GDM1 (cell line): Measurements from ENCODE around the gene TM4SF18.

Experiments used
- DNase-seq: peaks from one replicate; lab custom pipeline; 2025; lab: John Stamatoyannopoulos, UW

Gene TM4SF18

DNA sequence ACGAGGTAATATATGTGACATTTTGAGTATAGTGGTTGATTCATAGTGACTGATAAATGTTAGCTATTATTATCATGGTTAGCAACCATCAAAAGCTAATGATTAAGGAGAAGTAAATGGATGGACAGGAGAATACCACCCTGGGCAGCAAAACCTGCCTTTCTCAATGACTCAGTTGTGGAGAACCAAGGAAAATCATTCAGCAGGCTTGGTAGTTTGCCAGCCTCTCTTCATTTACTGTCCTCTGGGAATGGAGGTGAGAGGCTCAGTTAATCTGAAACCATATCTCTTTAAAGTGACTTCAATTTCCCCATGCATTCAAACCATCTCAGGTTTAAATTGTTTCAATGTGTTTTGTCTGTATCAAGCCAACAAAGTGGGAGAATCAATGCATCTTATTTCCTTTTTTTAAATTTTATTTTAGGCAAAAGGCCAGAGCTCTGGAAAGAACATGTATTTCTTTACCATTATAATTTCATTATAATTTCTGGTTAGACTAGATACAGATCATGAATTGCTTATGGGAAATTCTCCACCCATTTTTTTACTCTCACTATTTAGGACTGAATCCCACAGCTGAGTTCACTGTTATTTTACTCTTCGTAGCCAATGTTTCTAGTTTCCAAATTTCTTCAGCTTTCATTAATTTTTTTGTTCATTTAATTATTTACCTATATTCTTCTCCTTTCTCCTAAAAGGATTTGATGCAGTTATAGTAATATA is 2.7 kb downstream of the TM4SF18 start:
- no peak for DNase-seq

DNA sequence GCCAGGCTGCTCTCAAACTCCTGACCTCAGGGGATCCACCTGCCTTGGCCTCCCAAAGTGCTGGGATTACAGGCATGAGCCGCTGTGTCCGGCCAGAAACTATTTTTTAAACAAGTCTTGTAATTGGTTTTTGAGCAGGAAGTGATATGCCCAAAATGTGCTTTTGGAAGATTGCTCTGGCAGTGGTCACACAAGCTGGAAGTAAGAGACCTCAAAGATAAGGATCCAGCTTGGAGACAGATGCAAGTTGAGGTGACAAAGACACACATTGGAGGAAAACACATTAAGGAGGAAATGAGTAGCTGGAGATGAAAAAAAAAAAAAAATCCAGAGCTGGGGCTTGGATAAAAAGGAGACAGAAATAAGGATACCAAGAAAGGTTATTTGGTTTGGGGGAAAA is 6.3 kb downstream of the TM4SF18 start:
- DNase-seq: no peak

DNA sequence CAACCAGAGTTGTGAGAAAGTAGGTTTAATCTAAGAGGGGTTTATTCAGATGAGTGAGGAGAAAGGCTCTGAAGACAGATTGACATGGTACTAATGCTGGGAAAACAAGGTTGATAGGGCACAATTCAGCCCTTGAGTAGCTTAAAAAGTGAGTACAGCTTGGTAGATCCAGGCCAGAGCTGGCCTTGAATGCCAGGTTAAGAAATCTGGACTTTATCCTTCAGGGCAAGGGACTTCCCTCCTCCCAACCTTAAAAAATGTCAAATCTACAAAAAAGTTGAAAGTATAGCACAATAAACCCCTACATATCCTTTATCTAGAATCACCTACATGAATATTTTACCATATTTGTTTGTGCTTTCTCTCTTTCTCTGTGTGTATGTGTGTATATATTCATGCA is 7.9 kb downstream of the TM4SF18 start:
- DNase-seq: no peak

DNA sequence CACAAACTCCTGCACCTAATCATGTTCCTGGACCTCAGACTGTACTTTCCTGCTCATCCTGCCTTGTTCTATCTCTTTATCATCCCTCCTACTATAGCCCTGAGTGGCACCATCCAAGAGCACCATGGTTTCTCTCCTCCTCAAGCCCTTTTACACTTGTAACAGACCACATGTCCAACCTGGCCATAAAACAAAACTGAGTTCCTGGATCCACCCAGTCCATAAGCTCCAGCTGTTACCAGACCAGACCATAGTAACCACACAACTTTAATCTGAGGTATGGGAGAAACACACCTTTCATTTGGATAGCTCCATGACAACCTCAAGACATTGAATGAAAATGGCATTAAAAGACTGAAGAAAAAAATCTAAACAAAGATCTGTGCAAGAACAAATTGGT is 9.1 kb downstream of the TM4SF18 start:
- DNase-seq: no peak

DNA sequence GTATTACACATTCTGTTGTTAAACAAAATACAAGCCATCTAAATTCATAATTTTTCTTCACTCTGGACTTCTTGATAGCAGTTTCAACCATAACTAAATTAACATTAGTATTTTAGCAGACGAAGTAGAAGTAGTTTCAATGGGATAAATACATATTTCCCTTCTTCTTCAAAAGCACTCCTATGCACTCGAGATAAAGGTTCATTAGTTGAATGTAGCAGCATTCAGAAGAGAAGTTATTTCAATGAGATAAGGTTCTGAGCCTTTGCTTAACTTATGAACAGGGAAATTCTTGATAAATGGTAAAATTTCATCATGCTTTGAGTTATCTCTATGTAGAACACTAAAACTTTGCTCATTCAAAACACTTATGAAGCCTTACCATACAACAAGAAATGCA is 11.8 kb downstream of the TM4SF18 start:
- no peak for DNase-seq

DNA sequence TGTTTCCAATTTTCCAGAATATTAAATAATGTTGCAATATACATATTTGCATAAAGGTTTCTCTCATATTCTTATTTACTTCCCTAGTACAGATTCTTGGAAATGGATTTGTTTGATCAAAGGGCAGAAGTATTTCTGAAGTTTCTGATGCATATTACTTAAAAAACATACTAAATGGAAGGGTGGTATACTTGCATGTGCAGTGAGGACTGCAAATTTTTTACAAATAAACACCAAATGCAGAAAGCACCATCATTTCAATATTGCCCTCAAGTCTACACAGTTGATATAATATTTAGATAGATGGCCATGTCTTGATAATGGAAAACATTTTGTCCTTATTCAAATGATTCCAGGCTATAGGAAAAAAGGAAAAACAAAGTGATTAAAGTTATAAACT is 12.3 kb downstream of the TM4SF18 start:
- DNase-seq: no peak

DNA sequence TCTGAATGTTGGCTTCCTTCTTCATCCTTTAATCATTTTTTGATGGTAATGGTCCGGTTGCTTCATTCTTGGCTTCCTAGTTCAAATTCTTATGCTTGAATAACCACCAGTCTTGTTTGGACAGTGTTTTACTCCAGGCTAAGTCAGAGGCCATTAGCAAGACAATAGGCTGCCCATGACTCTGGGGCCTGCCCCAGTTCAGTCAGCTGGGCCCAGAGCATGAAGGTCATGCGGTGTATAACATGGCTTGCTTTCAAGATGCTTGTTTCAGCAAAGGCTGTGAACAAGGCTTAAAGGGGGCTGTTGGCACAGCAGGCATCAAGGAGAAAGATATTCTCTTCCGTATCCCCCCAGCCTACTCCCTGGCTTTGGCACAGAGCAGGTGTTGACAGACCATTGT is 13.7 kb downstream of the TM4SF18 start:
- DNase-seq: no peak

DNA sequence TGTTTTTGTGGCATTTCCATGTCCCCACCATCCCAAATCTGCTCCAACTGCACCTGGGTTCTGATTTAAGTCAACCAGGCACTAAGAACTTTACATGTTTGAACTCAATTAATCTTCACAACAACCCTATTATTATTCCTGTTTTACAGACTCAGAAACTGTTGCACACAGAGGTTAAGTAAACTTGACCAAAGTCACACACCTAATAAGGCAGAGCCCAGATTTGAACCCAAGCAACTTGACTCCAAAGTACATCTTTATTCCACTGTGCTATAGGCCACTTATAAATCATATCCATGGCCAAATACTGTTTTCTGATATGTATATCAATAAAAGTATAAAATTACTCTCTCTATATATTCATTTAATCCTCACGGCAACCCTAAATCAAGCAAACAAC is 16.4 kb downstream of the TM4SF18 start:
- no peak for DNase-seq

DNA sequence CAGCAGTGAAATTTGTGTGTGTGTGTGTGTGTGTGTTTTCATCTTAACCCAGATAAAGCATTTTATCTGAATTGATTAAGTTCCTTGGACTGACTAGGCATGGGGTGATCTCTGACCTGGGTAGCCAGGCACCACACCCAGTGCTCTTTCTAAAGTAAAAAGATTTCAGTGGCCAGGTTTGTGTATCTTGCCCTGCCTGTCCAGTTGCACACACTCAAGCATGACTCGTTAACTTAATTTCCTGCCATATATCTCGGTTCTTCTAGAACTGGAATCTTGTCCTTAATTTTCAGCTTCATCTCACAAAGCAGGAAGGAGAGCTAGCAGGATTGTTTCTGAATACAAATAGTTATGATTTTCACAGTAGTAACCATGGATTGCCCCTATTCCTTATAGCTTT is 17.0 kb downstream of the TM4SF18 start:
- DNase-seq: no peak

DNA sequence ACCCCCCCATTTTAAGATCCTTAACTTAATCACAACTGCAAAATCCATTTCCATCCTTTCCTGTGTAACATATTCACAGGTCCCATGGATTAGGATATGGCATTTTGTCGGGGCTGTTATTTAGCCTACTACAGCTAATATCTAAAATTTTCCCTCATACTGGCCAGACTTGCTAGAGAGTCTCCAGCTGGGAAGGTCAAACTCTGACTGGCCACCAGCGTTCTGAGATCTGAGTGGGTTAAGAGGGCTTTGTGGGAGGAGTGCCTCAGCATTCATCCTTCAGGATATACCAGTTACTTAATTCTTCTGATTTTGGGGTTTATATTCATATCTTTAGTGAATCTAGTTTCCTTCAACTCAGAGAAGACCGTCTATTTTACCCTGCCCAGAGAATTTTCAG is 17.7 kb downstream of the TM4SF18 start:
- DNase-seq: no peak

DNA sequence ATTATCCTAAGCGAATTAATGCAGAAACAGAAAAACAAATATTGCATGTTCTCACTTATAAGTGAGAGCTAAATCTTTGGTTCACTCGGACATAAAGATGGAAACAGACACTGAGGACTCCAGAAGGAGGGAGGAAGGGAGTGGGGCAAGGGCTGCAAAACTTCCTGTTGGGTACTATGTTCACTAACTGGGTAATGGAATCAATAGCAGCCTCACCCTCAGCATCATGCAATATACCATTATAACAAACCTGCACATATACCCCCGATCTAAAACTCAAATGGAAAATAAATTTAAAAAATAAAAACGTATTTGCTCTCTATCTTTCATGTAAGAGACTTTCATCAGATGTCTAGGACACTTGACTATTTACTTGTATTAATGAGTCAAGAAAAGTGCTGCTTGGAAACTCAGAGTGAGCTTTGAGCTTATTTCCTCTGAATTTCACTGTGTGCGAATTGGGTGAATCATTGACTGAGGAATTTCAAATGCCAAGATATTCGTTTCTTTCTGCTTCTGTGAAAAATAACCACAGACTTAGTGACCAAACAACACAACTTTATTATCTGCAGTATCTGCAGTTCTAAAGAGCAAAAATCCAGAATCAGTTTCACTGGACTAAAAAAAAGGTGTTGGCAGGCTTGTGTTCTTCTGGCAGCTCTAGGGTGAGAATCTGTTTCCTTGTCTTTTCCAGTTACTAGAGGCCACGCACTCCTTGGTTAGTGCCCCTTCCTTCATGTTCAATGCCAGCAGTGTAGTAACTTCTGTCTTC is 18.4 kb downstream of the TM4SF18 start:
- no peak for DNase-seq

DNA sequence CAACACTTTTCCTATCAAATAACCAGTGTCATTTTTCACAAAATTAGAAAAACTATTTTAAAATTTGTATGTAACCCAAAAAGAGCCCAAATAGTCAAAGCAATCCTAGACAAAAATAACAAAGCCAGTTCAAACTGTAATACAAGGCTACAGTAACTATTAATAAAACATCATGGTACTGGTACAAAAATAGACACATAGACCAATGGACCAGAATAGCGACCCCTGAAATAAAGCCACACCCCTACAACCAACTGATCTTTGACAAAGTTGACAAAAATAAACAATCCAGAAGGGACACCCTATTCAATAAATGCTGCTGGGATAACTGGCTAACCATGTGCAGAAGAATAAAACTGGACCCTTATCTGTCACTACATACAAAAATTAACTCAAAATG is 19.9 kb downstream of the TM4SF18 start:
- no peak for DNase-seq

DNA sequence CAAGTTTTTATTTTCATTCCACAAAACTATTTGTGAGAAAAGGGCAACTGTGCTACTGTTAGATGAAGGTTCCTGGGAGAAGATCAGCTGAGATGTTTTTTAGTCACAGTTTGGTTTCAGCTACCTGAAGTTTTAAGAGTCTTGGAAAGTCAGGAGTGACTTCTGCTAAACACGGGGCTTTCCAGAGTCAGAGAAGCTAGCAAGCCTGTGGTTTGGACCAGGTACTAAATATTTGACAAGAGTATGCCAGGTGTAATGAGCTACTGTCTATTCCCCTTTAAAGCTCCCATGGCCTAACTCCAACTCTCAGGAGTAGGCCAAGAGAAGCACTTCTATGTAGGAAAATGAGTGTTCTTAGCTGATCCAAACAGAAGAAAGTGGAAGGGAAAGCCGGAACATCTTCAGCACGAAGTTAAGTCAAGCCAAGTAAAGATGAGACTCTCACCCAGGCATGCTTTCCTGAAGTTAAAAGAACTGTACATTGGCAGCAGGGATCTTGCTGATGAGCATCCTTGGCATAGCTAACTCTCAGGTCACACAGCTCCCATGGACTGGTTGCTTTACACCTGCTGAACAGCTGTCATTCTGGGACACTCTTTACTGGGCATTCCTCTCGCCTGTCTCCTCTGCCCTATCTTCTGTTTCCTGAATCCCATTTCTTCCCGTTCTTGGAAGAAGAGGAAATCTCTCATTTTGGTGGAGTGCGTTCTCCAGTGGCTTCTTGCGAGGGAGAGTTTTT is 22.5 kb downstream of the TM4SF18 start:
- DNase-seq: no peak

DNA sequence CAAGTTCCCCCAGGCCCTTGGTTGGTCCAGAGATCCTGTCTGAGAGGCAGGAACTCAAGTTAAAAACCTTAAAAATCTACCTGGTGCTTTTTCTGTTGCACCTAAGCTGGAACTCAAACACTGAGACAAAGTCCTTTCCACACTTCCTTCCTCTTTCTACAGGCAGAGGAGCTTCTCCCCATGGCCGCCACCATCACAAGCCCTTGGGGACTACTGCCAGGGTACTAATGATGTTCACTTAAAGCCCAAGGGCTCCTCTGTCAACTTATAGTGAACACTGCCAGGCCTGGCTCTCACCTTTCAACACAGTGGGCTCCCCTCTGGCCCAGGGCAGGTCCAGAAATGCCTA is 26.0 kb downstream of the TM4SF18 start:
- DNase-seq: no peak

DNA sequence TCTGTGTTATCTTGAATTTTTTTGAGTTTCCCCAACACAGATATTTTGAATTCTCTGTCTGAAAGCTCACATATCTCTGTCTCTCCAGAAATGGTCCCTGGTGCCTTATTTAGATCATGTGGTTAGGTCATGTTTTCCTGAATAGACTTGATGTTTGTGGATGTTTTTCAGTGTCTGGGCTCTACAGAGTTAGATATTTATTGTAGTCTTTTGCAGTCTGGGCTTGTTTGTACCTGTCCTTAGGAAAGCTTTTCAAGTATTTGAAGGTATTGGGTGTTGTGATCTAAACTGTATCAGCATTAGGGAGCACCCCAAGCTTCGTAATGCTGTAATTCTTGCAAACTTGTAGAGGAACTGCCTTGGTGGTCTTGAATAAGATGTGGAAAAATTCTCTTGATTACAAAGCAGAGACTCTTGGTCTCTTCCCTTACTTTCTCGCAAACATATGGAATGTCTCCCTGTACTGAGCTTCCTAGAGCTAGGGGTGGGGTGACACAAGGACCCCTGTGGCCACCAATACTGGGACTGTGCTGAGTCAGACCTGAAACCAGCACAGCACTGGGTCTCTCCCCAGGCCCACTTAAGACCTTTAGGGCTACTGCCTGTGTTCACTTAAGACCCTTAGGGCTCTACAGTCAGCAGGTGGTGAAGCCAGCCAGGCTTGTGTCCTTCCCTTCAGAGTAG is 26.5 kb downstream of the TM4SF18 start:
- no peak for DNase-seq

DNA sequence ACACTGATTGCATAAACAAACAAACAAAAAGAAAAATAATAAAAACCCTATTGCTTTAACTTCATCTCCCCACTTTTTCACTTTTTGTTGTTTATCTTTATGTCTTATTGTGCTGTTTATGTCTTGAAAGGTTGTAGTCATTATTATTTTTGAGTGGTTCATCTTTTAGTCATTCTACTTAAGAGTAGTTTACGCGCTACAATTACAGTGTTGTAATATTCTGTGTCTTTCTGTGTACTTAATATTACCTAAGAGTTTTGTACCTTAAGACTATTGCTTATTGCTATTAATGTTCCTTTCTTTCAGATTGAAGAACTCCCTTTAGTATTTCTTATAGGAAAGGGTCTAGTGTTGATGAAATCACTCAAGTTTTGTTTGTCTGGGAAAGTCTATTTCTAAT is 28.1 kb downstream of the TM4SF18 start:
- DNase-seq: no peak

DNA sequence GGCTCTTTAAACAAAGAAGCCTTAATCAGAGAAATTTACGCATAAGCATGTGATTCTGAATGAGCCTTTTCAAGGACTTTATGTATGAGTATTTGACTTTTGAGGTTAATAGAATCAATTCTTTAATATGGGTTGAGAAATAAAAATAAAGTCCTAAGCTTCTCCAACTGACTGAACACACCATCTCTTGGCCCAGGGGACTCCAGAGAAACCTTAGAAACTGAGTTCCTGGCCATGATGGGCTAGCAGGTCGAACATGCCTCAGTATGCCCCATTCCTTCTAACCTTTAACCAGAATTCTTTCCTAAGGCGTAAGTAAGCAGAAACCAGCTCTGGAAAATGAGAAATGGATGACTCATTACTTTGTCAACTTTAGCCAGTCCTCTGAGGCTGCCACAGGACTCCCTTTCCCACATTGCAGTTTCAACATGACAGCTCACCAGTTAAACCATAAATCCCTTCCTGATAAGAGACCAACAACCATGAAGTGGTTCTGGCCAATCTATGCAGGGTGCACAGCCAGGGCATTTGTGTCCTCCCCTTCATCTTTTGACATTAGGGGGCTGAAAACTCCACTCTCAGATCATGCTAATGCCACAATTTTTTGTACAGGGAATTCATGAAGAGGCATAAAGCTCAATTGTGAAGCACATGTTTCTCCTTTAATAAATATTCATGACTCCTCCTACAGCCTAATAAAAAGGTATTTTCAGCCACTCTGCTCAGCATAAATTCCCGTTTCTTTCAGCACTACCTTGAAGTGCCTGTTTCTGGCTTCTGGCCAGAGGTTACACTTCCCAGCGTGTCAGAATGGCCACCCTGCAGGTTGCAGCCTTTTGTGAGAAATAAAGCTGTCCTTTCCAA is 33.3 kb downstream of the TM4SF18 start:
- peak; percentile 49 for DNase-seq

DNA sequence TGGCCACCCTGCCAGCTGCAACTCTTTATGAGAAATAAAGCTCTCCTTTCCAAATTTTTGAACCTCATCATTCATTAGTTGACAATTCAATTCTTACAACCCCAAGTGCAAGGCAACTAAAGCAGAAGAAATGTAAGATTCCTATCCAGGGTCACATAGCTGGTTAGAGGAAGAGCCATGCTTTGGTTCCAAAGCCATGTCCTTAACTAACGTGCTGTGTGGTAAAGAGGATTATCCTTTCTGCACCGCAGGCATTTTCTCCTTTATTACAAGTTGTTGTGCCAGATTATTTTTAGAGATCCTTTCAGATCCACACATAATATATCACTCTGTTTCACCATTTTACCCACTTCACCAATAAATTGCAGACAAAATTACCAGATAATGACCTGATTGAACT is 36.5 kb downstream of the TM4SF18 start:
- DNase-seq: no peak

DNA sequence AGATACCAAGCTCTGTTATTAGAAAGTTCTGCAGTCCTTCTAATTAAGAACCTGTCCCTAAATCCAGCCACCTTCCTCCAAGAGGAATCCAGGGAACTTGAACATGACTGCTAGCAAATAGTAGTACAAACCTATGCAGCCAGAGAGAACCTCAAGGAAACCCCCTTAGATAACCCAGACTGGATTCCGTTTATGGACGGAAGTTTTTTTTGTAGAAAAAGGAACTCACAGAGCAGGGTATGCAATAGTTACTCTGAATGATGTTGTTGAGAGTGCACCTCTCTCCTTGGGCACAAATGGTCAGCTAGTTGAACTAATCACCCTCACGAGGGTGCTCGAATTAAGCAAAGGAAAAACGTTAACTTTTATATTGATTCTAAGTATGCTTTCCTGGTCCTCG is 40.8 kb downstream of the TM4SF18 start:
- no peak for DNase-seq

DNA sequence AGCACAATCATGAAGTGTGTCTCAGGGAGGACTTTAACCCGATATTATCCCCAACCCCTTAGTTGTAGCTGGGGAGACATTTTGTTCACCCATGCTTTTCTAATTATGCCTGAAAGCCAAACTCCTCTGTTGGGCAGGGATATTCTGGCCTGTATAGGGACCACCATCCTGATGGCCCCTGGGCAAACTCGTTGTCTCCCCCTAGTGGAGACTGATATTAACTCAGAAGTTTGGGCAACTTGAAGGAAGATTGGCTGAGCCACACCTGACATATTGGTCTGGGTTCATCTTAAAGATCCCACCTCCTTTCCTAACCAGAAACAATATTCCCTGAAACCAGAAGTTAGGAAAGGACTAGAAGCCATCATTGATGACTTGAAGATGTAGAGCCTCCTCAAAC is 42.3 kb downstream of the TM4SF18 start:
- DNase-seq: no peak

DNA sequence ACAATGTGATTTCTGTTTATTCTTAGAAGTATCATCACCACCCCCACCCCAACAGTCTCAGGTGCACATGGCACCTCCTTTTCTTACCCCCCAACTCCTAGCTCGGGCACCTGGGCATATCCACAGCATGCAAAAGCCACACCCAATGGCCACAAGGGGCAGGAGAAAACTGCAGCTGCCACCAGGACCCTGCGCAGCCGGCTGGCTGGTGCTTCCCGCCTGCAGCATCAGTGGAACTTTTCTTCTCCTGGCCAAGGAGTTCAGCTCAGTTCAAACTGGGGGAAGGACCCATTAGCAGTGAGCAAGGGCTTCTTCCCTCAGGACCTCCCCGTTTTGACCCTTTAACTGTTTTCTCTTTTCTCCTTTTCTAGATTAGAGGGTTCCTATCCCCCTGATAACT is 44.8 kb downstream of the TM4SF18 start:
- no peak for DNase-seq

DNA sequence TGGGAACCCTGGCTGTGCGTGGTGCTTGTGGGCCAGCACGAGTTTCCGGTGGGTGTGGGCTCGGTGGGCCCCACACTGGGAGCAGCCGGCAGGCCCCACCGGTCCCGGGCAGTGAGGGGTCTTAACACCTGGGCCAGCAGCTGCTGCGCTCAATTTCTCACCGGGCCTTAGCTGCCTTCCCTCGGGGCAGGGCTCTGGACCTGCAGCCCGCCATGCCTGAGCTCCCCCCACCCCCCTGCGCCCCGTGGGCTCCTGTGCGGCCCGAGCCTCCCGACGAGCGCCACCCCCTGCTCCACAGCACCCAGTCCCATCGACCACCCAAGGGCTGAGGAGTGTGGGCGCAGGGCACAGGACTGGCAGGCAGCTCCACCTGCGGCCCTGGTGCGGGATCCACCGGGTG is 49.4 kb downstream of the TM4SF18 start:
- DNase-seq: no peak
